Activated naive CD4-positive, alpha-beta T cell treated with anti-CD3 and anti-CD28 coated beads, Interleukin-2, amount 50 U/mL, for 24 hours (primary cell): ENCODE results near the gene NCF2.
A peak's percentile ranks its signal among the peaks of the same experiment; 100 is the strongest.
"Not testable (repeated sequence)": the region's sequence is repeated elsewhere in the genome, so short reads cannot be mapped to it uniquely, and the experiment has no call there.

Experiments used
- H3K27ac Mint-ChIP-seq: one replicate; pipeline ENCODE4 v1.8.0; 2021; ENCODE audit warnings: mild to moderate bottlenecking, mixed read lengths
- H3K27me3 Mint-ChIP-seq: one replicate; pipeline ENCODE4 v1.8.0; 2021; ENCODE audit warnings: mixed read lengths
- H3K36me3 Mint-ChIP-seq: one replicate; pipeline ENCODE4 v1.8.0; 2021; ENCODE audit warnings: mixed read lengths
- H3K4me1 Mint-ChIP-seq: one replicate; pipeline ENCODE4 v1.8.0; 2021; ENCODE audit warnings: mixed read lengths
- H3K4me3 Mint-ChIP-seq: one replicate; pipeline ENCODE4 v1.8.0; 2021; ENCODE audit warnings: mild to moderate bottlenecking, mixed read lengths
- H3K9me3 Mint-ChIP-seq: one replicate; pipeline ENCODE4 v1.8.0; 2021; ENCODE audit warnings: mixed read lengths

NCF2 gene

DNA sequence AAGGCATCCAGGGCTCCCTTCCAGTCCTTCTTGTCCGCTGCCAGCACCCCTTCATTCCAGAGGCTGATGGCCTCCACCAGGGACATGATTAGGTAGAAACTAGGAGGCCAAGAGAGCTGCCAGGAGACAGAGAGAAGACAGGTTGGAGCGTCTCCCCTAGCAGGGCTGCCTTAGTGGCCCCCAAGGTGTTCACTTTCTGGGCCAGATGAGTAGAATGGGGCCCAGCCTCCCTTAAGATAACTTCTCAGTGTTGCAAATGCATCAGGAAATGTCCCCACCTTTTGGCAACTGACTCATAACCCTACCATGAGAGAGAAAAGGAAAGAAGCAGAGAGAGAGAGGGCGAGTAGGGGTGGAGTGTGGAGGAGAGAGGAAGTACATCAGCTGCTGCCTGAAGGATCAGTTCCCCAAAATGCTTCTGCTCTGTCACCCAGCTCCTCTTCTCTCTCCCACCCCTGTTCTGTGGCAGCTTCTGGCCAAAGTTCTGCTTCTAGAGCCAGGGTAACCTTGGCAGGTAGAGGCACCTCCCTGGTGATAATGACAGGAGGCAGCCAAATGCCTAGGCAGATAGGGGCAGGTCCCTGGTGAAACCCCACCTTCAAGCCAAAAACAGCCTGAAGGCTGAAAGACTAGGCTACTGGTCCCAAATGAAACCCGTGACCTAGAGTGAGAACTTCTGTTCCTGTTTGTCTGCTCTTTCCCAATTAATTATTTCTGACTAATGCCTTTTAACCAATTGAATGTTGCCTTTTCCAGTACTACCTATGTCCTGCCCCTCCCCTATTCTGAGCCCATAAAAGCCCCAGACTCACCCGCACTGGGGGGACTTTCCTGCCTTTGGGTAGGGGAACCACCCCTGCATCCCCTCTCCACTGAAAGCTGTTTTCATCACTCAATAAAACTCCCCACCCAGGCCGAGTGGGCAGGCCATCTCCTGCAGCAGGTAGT, at the start of gene NCF2:
Gene NCF2 (minus strand): TSS at position 216 of the 948 bp plus-strand sequence. CDS start 130 bp downstream, at position 86.
- Mint-ChIP-seq H3K4me3 (no peak within 1 kb of the TSS), H3K27ac (peak within 1 kb of the TSS; percentile 31), H3K36me3 (no peaks in the 10 kb centered on the region), H3K4me1 (peaks cover 21% of the 10 kb centered on the region), H3K27me3 (no peaks in the 10 kb centered on the region), H3K9me3 (no peaks in the 10 kb centered on the region)

GRCh38 chr1:183638649-183639387, 48.6 kb upstream of the NCF2 start:
- Mint-ChIP-seq H3K4me1 (peaks cover 16% of the 10 kb centered on the region), H3K36me3 (peaks cover 3% of the 10 kb centered on the region), H3K4me3 (no peak overlapping the region), H3K9me3 (no peaks in the 10 kb centered on the region), H3K27me3 (no peaks in the 10 kb centered on the region), H3K27ac (no peak overlapping the region)

DNA sequence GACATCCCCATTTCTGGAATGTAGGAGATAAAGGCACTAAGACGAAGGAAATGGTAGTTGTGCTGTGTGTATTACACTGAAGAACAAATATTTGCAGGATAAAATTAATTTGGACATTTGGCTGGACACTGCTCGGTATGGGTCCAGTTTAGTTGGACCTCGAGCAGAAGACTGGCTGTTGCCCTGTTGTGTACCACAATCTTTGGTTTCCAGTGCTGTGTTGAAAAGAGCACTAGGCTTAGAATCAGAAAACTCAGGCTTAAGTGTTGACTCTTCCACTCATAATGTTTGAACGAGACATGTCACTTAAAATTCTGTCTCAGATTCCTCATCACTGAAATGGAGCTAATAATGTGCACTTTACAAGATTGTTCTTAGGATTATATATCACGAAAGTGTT, 46.5 kb upstream of the NCF2 start:
- Mint-ChIP-seq H3K9me3 (no peaks in the 10 kb centered on the region), H3K36me3 (peaks cover 6% of the 10 kb centered on the region), H3K4me3 (peak overlapping the region; percentile 100), H3K4me1 (peaks cover 33% of the 10 kb centered on the region), H3K27ac (no peak overlapping the region), H3K27me3 (no peaks in the 10 kb centered on the region)

DNA sequence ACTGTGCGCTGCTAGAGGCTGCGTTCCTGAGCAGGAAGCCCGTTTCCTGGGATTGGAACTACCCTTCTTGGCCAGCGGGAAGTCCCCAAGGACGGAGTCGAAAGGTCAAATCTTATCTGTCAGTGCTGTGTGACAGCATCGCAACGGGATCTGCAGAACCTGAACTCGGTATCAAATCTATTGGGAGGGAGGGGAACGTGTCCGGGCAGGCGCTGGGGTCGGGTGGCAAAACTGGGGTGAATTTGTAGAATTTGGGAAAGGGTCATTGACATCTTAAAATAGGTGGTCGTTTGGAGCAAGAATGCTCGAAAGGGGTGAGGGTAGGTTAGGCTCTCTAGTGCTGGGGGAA, 46.0 kb upstream of the NCF2 start:
- H3K4me3 Mint-ChIP-seq: peak overlapping the region; percentile 100
- no peaks in the 10 kb centered on the region for H3K9me3 Mint-ChIP-seq
- peak overlapping the region; percentile 99 for H3K27ac Mint-ChIP-seq
- H3K36me3 Mint-ChIP-seq: peaks cover 6% of the 10 kb centered on the region
- no peaks in the 10 kb centered on the region for H3K27me3 Mint-ChIP-seq
- peaks cover 37% of the 10 kb centered on the region for H3K4me1 Mint-ChIP-seq

DNA sequence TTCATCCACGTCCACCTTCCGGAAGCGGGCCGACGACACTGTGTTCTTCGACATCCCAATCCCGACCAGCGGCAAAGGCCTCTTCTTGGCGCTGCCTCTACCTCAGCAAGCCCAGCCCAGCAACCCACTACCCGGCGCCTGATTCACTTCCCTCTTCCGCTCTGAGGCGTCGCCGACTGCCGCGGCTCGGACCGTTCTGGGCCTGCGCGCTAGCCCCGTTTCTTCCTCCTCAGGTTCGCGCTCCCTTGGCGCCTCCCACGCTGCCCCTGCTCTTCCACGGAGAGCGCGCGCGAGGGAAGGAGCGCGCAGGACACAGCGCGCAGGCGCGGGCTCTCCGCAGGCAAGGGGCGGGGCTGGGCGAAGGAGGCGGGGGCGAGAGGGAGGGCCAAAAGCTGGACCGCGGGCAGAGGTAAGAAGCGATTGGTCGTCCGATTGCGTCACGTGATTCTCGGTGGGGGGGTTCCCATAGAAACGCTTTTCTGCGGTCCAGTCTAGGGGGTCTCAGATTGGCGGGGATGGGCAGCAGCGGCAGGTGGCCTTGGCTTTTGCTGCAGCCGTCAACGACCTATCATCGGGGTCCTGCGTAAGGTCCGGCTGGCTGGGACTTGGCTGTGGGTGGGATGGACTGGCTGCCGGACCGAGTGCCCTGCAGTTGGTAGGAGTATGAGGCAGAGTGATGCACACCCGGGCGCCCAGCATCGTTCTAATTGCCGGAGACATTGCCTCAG, 45.5 kb upstream of the NCF2 start, which contains the start of gene ARPC5:
Gene ARPC5 (minus strand): TSS at position 178 of the 728 bp plus-strand sequence. CDS start 124 bp downstream, at position 54.
- Mint-ChIP-seq H3K4me3 (peak within 1 kb of the TSS; percentile 100), H3K36me3 (peaks cover 8% of the 10 kb centered on the region), H3K27ac (peak within 1 kb of the TSS; percentile 99), H3K4me1 (peaks cover 41% of the 10 kb centered on the region), H3K27me3 (no peaks in the 10 kb centered on the region), H3K9me3 (no peaks in the 10 kb centered on the region)

DNA sequence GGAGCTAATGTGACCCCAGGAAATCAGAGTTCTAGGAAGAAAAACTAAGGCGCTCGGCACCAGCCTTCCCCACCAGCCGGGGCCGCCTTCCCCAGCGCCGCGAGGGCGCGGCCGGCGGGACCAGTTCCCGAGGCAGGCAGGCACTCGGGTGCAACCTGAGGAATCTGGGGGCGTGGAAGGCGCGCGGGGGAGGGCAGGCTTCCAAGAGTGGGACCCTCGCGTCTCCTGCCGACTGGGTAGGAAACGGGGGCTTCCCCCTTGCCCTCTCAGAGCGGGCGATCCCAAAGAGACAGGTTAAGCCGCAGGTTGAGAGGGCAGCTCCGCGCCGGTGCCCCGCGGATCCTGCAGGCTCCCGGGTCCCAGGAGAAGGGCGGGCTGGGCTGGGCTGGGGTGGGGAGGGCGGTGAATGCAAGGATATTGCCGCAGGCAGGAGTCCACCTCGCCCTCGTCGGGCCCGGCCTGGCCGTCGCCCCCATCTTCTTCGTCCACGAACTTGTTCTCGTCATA, 44.9 kb upstream of the NCF2 start:
- Mint-ChIP-seq H3K27me3 (no peaks in the 10 kb centered on the region), H3K4me3 (peak overlapping the region; percentile 100), H3K4me1 (peaks cover 47% of the 10 kb centered on the region), H3K27ac (peak overlapping the region; percentile 99), H3K9me3 (no peaks in the 10 kb centered on the region), H3K36me3 (peaks cover 12% of the 10 kb centered on the region)

DNA sequence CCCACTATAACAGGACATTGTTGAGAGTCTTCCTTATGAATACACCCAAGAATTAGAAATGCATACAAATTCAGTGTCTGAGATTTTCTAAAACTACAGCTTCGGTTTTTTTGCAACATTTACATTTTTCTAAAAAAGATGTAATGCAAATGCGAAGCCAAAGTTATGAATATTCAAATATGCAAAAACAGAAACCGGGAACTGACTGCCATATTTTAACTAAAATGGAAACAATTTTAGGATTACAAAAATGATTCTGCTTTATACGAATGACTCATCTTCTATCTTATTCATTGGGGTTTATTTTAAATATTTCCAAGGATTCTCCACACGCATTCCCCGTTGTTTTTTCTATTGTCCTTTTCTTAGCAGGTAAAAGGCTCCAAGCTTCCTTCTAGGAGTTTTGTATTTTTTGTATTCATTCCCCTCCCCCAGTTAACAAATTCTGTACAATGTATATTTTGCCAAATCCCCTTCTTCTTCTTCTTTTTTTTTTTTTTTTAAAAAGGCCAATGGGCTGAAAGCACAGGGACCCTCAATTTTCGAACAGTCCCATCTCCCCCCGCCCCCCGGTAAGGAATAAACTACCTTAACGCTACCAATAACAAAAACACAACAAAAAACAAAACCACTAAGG, 44.3 kb upstream of the NCF2 start:
- Mint-ChIP-seq H3K36me3 (peaks cover 14% of the 10 kb centered on the region), H3K27ac (peak overlapping the region; percentile 96), H3K4me3 (peak overlapping the region; percentile 100), H3K9me3 (no peaks in the 10 kb centered on the region), H3K4me1 (peaks cover 53% of the 10 kb centered on the region), H3K27me3 (no peaks in the 10 kb centered on the region)

- Mint-ChIP-seq H3K4me3 (peak overlapping the region; percentile 100), H3K27me3 (no peaks in the 10 kb centered on the region), H3K4me1 (peaks cover 60% of the 10 kb centered on the region), H3K9me3 (no peaks in the 10 kb centered on the region), H3K27ac (peak overlapping the region; percentile 96), H3K36me3 (peaks cover 14% of the 10 kb centered on the region)
Measured at GRCh38 chr1:183633676-183634343, 43.6 kb upstream of the NCF2 start.

DNA sequence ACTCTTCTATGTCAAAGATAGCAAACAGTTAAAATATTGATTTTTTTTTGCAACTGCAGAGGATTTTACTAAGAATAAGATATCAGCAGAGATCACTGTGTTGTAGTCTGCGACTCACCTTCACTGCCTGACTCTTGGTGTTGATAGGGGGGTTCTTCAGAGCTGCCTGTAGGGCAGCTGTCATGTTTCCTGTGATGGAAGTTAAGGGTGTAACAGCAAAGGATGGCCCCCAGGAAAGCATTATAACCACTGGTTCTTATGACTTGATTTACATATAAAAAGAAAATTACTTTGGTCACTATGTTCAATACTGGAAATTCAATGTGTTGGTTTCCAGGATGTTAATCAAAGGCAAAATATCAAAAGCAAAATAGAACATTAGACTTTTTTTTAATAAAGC, 42.7 kb upstream of the NCF2 start:
- Mint-ChIP-seq H3K27ac (peak overlapping the region; percentile 52), H3K4me1 (peaks cover 68% of the 10 kb centered on the region), H3K4me3 (peak overlapping the region; percentile 100), H3K36me3 (peaks cover 19% of the 10 kb centered on the region), H3K9me3 (no peaks in the 10 kb centered on the region), H3K27me3 (no peaks in the 10 kb centered on the region)

DNA sequence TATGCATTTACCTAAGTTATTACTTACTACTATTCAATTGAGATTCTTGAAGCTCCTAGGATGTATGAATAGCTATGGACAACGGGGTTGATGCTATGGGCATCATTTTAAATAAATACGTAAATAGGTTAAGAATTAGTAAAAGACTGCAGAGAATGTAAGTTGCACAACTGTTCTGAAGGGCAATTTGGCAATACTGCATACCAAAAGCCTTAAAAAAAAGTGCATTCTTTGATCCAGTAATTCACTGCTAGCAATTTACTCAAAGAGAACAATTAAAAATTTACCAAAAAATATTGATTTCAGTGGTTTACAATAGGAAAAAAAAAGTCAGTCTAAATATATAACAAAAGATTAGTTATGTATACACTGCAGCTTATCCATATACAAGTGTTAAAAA, 41.9 kb upstream of the NCF2 start:
- H3K36me3 Mint-ChIP-seq: peaks cover 19% of the 10 kb centered on the region
- no peaks in the 10 kb centered on the region for H3K27me3 Mint-ChIP-seq
- peaks cover 66% of the 10 kb centered on the region for H3K4me1 Mint-ChIP-seq
- no peaks in the 10 kb centered on the region for H3K9me3 Mint-ChIP-seq
- no peak overlapping the region for H3K27ac Mint-ChIP-seq
- H3K4me3 Mint-ChIP-seq: peak overlapping the region; percentile 66

- Mint-ChIP-seq H3K27ac (peak overlapping the region; percentile 78), H3K36me3 (peaks cover 19% of the 10 kb centered on the region), H3K4me1 (peaks cover 60% of the 10 kb centered on the region), H3K9me3 (no peaks in the 10 kb centered on the region), H3K27me3 (no peaks in the 10 kb centered on the region), H3K4me3 (peak overlapping the region; percentile 48)
Measured at GRCh38 chr1:183630748-183631147, 40.5 kb upstream of the NCF2 start.

DNA sequence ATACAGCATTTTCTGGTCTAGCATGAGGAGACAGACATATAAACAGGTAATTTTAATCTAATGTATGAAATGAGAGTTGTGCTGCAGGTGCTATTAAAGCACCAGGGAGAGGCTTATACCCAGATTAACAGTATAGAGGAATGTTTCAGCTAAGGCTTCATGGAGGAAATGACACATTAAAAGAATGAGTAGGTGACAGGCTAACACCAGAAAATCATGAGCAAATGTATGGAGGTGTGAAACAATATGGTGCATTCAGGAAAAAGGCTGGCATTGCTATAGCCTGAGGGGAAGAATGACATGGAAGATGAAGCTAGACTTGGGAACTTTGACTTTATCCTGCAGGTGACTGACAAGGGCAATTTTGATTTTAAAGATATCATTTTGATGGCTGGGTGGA, 38.3 kb upstream of the NCF2 start:
- Mint-ChIP-seq H3K9me3 (no peaks in the 10 kb centered on the region), H3K4me1 (peaks cover 63% of the 10 kb centered on the region), H3K4me3 (peak overlapping the region; percentile 47), H3K36me3 (peaks cover 24% of the 10 kb centered on the region), H3K27me3 (no peaks in the 10 kb centered on the region), H3K27ac (peak overlapping the region; percentile 91)

DNA sequence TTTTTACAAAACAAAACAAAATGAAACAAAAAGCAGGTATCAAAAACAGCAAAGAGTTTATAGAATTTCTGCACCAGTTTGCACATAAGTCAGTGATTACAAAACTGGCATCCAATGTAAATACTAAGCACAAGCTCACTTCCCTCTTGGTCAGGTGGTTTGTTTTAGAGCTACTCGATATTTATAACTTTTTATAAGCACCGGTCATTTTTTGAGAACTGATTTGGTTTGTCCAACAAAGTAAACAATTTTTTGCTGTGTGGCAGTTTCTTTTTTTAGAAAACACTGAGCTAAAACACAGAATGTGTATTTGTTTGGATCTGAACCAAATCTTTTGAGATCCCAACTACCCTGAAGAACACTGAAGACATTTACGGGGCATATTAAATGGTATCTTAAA, 36.0 kb upstream of the NCF2 start:
- H3K36me3 Mint-ChIP-seq: peaks cover 26% of the 10 kb centered on the region
- H3K27ac Mint-ChIP-seq: peak overlapping the region; percentile 86

More for the DNA sequence above, 36.0 kb upstream of the NCF2 start:
- peaks cover 53% of the 10 kb centered on the region for H3K4me1 Mint-ChIP-seq
- not testable (repeated sequence) for H3K27me3 Mint-ChIP-seq, H3K4me3 Mint-ChIP-seq, H3K9me3 Mint-ChIP-seq
